SK-N-SH treated with all-trans-retinoic acid at 6 μM for 48 hours (cell line): ENCODE results near the gene RPN1.

Source experiments
- BACH2 ChIP-seq: fragments of 250-450 bp; sonication (Bioruptor Pico); IDR thresholded peaks from 2 replicates; pipeline ENCODE4 v1.9.0; 2021; ENCODE audit warnings: mild to moderate bottlenecking, borderline replicate concordance
- POU6F1 ChIP-seq: fragments of 250-450 bp; sonication (Bioruptor Pico); IDR thresholded peaks from 2 replicates; pipeline ENCODE4 v1.8.0; 2021; ENCODE audit warnings: low read depth, mild to moderate bottlenecking, moderate library complexity, borderline replicate concordance
- TCF4 ChIP-seq: fragments of 250-450 bp; sonication (Bioruptor Pico); IDR thresholded peaks from 2 replicates; pipeline ENCODE4 v1.8.0; 2021; ENCODE audit warnings: mild to moderate bottlenecking, moderate library complexity, borderline replicate concordance

GRCh38 chr3:128621931-128622330 lies 28.7 kb downstream of the RPN1 start:
- TF ChIP-seq BACH2 (CRISPR knock-in tag) (no peak), TCF4 (no peak), POU6F1 (CRISPR knock-in tag) (no peak)
